T-cell (primary cell): Measurements from ENCODE around the gene SLC22A17. TPM values are rescaled to one million over a fixed set of nuclear protein-coding genes. Genes with fewer than 3 reads are reported as not detected.
A peak's percentile ranks its signal among the peaks of the same experiment; 100 is the strongest.
"Not testable (repeated sequence)": the region's sequence is repeated elsewhere in the genome, so short reads cannot be mapped to it uniquely, and the experiment has no call there.

ENCODE experiments used
- ATAC-seq, 4 experiments: fragments of 200-7000 bp in 3 of 4; fragments of 150-1000 bp in 1 of 4; cut with Tn5 transposase; replicated peaks in 1 of 4; 1 replicate in 3 of 4; 2 replicates in 1 of 4; pipeline ENCODE4 v1.10.0; 2021; ENCODE audit warnings: moderate library complexity in 3 of 4, mild to moderate bottlenecking in 2 of 4, moderate number of reproducible peaks in 1 of 4
- CTCF ChIA-PET, 2 donors: fragments of 300-600 bp; sonication (Branson Sonifier 250); formaldehyde crosslinking; loops; one replicate each; lab custom pipeline; 2022; ENCODE audit warnings: antibody characterized with exemption in 2 of 2; lab: Charles Lee
- POLR2A ChIA-PET, 2 donors: fragments of 300-600 bp; sonication (Branson Sonifier 250); formaldehyde crosslinking; loops; one replicate each; lab custom pipeline; 2022; ENCODE audit warnings: antibody characterized with exemption in 2 of 2; lab: Charles Lee
- DNase-seq, 35 experiments: peaks; one replicate each; pipeline versions ENCODE4 v3.0.0 to v3.0.0-alpha.2; 2013 to 2023
- H3K27ac ChIP-seq: one replicate; pipeline ENCODE4 v1.5.1; 2013; ENCODE audit warnings: low read length
- H3K27me3 ChIP-seq, 2 experiments: replicated peaks in 1 of 2; 1 replicate in 1 of 2; 2 replicates in 1 of 2; pipeline versions ENCODE4 v1.6.1 to v1.7.0; 2013; ENCODE audit warnings: low read length in 1 of 2, mixed read lengths in 1 of 2; ENCODE audit not compliant: control insufficient read depth in 2 of 2, insufficient read depth in 2 of 2; ENCODE audit errors: extremely low read depth in 1 of 2
- H3K36me3 ChIP-seq, 2 donors: 1 replicate in 1 of 2; 2 replicates in 1 of 2; pipeline versions ENCODE4 v1.6.1 to v1.7.0; 2013; ENCODE audit warnings: low read length in 1 of 2; ENCODE audit not compliant: control insufficient read depth in 2 of 2, insufficient read depth in 1 of 2; ENCODE audit errors: extremely low read depth in 1 of 2
- H3K4me1 ChIP-seq, 2 experiments: 1 replicate in 1 of 2; 2 replicates in 1 of 2; pipeline versions ENCODE4 v1.6.1 to v1.7.0; 2013; ENCODE audit warnings: low read length in 2 of 2, mixed read lengths in 1 of 2; ENCODE audit not compliant: insufficient read depth in 2 of 2, control insufficient read depth in 1 of 2; ENCODE audit errors: extremely low read depth in 1 of 2
- H3K4me3 ChIP-seq, 2 donors: 1 replicate in 1 of 2; 2 replicates in 1 of 2; pipeline versions ENCODE4 v1.5.1 to v1.7.0; 2013; ENCODE audit warnings: mild to moderate bottlenecking in 2 of 2, low read length in 1 of 2, moderate library complexity in 1 of 2; ENCODE audit not compliant: control insufficient read depth in 1 of 2; ENCODE audit errors: extremely low read depth in 1 of 2
- H3K9me3 ChIP-seq: 2 replicates; pipeline ENCODE4 v1.7.0; 2013
- H3K27ac Mint-ChIP-seq, 2 donors: one replicate each; pipeline ENCODE4 v1.8.0; 2020 to 2021; ENCODE audit warnings: mild to moderate bottlenecking in 2 of 2, mixed read lengths in 2 of 2
- H3K27me3 Mint-ChIP-seq, 2 donors: one replicate each; pipeline ENCODE4 v1.8.0; 2021 to 2022; ENCODE audit warnings: mixed read lengths in 2 of 2
- H3K36me3 Mint-ChIP-seq: one replicate; pipeline ENCODE4 v1.8.0; 2021; ENCODE audit warnings: mixed read lengths
- H3K4me1 Mint-ChIP-seq, 3 donors: one replicate each; pipeline ENCODE4 v1.8.0; 2020 to 2022; ENCODE audit warnings: mixed read lengths in 3 of 3, mild to moderate bottlenecking in 1 of 3
- H3K4me3 Mint-ChIP-seq, 3 donors: one replicate each; pipeline ENCODE4 v1.8.0; 2020 to 2022; ENCODE audit warnings: mild to moderate bottlenecking in 3 of 3, mixed read lengths in 3 of 3, moderate library complexity in 3 of 3
- H3K9me3 Mint-ChIP-seq, 3 donors: one replicate each; pipeline ENCODE4 v1.8.0; 2020 to 2022; ENCODE audit warnings: mixed read lengths in 3 of 3
- WGBS: methylation state at CpG from one replicate; pipeline ENCODE4 v1.1.5; 2013; ENCODE audit warnings: missing lambda C conversion rate; ENCODE audit not compliant: insufficient coverage; 5-methylcytosine and 5-hydroxymethylcytosine counted together
- total RNA-seq, 35 experiments: library from RNA in 6 of 35; stranded (reverse) in 6 of 35; fragments of 120-200 nt in 1 of 35; gene quantifications; one replicate each; pipeline versions ENCODE4 v1.2.1 to v1.2.4 and lab custom pipeline; 2013 to 2026

Gene SLC22A17
- total RNA-seq, 5 donors from 2014 or later (not counting 1 experiment from before 2014, with no cell fraction given), result 12.0 to 19.0 (median 17.3) TPM

- ChIA-PET CTCF (no interaction called here), POLR2A (no interaction called here)
- Mint-ChIP-seq H3K4me1 (no peaks in the 10 kb centered on the region), H3K27me3 (peaks cover 16 to 24% of the 10 kb centered on the region in 2 donors), H3K27ac (no peak overlapping the region), H3K4me3 (no peak overlapping the region), H3K9me3 (no peaks in the 10 kb centered on the region), H3K36me3 (peaks cover 4% of the 10 kb centered on the region)
- DNase-seq (no peak), ATAC-seq (no peak)
- Histone ChIP-seq H3K4me3 (no peak overlapping the region), H3K4me1 (no peaks in the 10 kb centered on the region), H3K27me3 (peaks cover 0 to 8% of the 10 kb centered on the region in 2 experiments), H3K9me3 (no peaks in the 10 kb centered on the region), H3K27ac (no peak overlapping the region), H3K36me3 (no peaks in the 10 kb centered on the region)
- no CpG with 5 or more reads among the region's 5 CpGs for WGBS
Observed at GRCh38 chr14:23335623-23336022, 17.1 kb downstream of the SLC22A17 start.

- Mint-ChIP-seq H3K36me3 (peaks cover 15% of the 10 kb centered on the region), H3K9me3 (no peaks in the 10 kb centered on the region), H3K4me3 (no peak overlapping the region), H3K27me3 (no peaks in the 10 kb centered on the region), H3K27ac (no peak overlapping the region), H3K4me1 (peaks cover 2 to 6% (median 6%) of the 10 kb centered on the region in 3 donors)
- POLR2A ChIA-PET, result no interaction called here
- Histone ChIP-seq H3K27me3 (peaks cover 0 to 6% of the 10 kb centered on the region in 2 experiments), H3K4me1 (peaks cover 0 to 2% of the 10 kb centered on the region in 2 experiments), H3K9me3 (no peaks in the 10 kb centered on the region), H3K4me3 (no peak overlapping the region), H3K27ac (no peak overlapping the region), H3K36me3 (peaks cover 6 to 25% of the 10 kb centered on the region in 2 donors)
- ATAC-seq (peak; percentile 61 to 81 (median 74)), DNase-seq (peak in 31 of 35 experiments; percentile 16 to 84 (median 47))
- WGBS, result 69% methylated on average over 3 of the region's 4 CpGs
- CTCF ChIA-PET, result interaction anchor here (0.6 to 1.2 kb wide), 3 partner anchors 10 to 691 kb away, joined by 3 to 4 read pairs (median 3); no protein-coding TSS in a partner anchor
Observed at GRCh38 chr14:23327947-23328744, 24.5 kb downstream of the SLC22A17 start.

GRCh38 chr14:23326491-23327332 is 26.0 kb downstream of the SLC22A17 start:
- peaks cover 23% of the 10 kb centered on the region for H3K36me3 Mint-ChIP-seq
- Histone ChIP-seq H3K4me3 (no peak overlapping the region), H3K27me3 (peaks cover 0 to 2% of the 10 kb centered on the region in 2 experiments), H3K9me3 (no peaks in the 10 kb centered on the region), H3K4me1 (peaks cover 6 to 15% of the 10 kb centered on the region in 2 experiments), H3K36me3 (peaks cover 6 to 32% of the 10 kb centered on the region in 2 donors), H3K27ac (no peak overlapping the region)
- no peaks in the 10 kb centered on the region for H3K9me3 Mint-ChIP-seq
- H3K27ac Mint-ChIP-seq, result no peak overlapping the region
- POLR2A ChIA-PET, result interaction anchor here in 1 of 2 donors (0.7 to 1.1 kb wide), 2 partner anchors 18 to 256 kb away, joined by 3 read pairs; no protein-coding TSS in a partner anchor
- DNase-seq (no peak), ATAC-seq (no peak)
- WGBS, result 91% methylated on average over 8 of the region's 13 CpGs
- peaks cover 16 to 19% (median 19%) of the 10 kb centered on the region in 3 donors for H3K4me1 Mint-ChIP-seq
- no peaks in the 10 kb centered on the region for H3K27me3 Mint-ChIP-seq
- CTCF ChIA-PET, result interaction anchor here (0.7 to 1.1 kb wide), 5 partner anchors 13 to 604 kb away, joined by 3 to 5 read pairs (median 3); no protein-coding TSS in a partner anchor
- H3K4me3 Mint-ChIP-seq, result no peak overlapping the region

- H3K27me3 Mint-ChIP-seq, DNase-seq, H3K9me3 ChIP-seq, POLR2A ChIA-PET, H3K4me3 Mint-ChIP-seq, H3K4me3 ChIP-seq, H3K27ac Mint-ChIP-seq, H3K9me3 Mint-ChIP-seq, ATAC-seq, H3K27me3 ChIP-seq, H3K27ac ChIP-seq: not testable (repeated sequence)
- Histone ChIP-seq H3K36me3 (peaks cover 6 to 32% of the 10 kb centered on the region in 2 donors), H3K4me1 (peaks cover 6 to 17% of the 10 kb centered on the region in 2 experiments)
- CTCF ChIA-PET, result interaction anchor here (0.5 to 0.7 kb wide), 3 partner anchors 47 to 605 kb away, joined by 3 read pairs; no protein-coding TSS in a partner anchor
- no CpG with 5 or more reads among the region's 5 CpGs for whole genome bisulfite sequencing
- Mint-ChIP-seq H3K4me1 (peaks cover 16 to 22% (median 21%) of the 10 kb centered on the region in 3 donors), H3K36me3 (peaks cover 23% of the 10 kb centered on the region)
Observed at GRCh38 chr14:23325746-23326145, 26.9 kb downstream of the SLC22A17 start.

GRCh38 chr14:23324993-23325392 is 27.7 kb downstream of the SLC22A17 start:
- Histone ChIP-seq H3K9me3 (no peaks in the 10 kb centered on the region), H3K4me3 (no peak overlapping the region), H3K27ac (no peak overlapping the region), H3K36me3 (peaks cover 6 to 32% of the 10 kb centered on the region in 2 donors), H3K27me3 (no peaks in the 10 kb centered on the region), H3K4me1 (peaks cover 10 to 24% of the 10 kb centered on the region in 2 experiments)
- DNase-seq, result no peak
- Mint-ChIP-seq H3K4me1 (peaks cover 24 to 29% (median 28%) of the 10 kb centered on the region in 3 donors), H3K36me3 (peaks cover 23% of the 10 kb centered on the region), H3K4me3 (no peak overlapping the region), H3K9me3 (no peaks in the 10 kb centered on the region), H3K27me3 (no peaks in the 10 kb centered on the region), H3K27ac (no peak overlapping the region)
- POLR2A ChIA-PET, result interaction anchor here in 1 of 2 donors (0.6 kb wide), 1 partner anchor 24 kb away, joined by 3 read pairs; no protein-coding TSS in a partner anchor
- no peak for ATAC-seq
- no CpG with 5 or more reads among the region's 7 CpGs for WGBS
- CTCF ChIA-PET, result interaction anchor here in 1 of 2 donors (0.6 kb wide), 1 partner anchor 1416 kb away, joined by 3 read pairs; no protein-coding TSS in a partner anchor

- Histone ChIP-seq H3K4me3 (no peak overlapping the region), H3K27me3 (no peaks in the 10 kb centered on the region), H3K4me1 (peaks cover 10 to 26% of the 10 kb centered on the region in 2 experiments), H3K27ac (no peak overlapping the region), H3K9me3 (no peaks in the 10 kb centered on the region), H3K36me3 (peaks cover 6 to 32% of the 10 kb centered on the region in 2 donors)
- WGBS, result no CpG with 5 or more reads among the region's 2 CpGs
- H3K36me3 Mint-ChIP-seq, result peaks cover 23% of the 10 kb centered on the region
- ChIA-PET POLR2A (no interaction called here), CTCF (interaction anchor here in 1 of 2 donors (0.6 kb wide), 1 partner anchor 1415 kb away, joined by 3 read pairs; no protein-coding TSS in a partner anchor)
- DNase-seq, result no peak
- H3K27ac Mint-ChIP-seq, result no peak overlapping the region
- H3K4me1 Mint-ChIP-seq, result peaks cover 29 to 34% (median 30%) of the 10 kb centered on the region in 3 donors
- no peaks in the 10 kb centered on the region for H3K27me3 Mint-ChIP-seq
- H3K4me3 Mint-ChIP-seq, result no peak overlapping the region
- no peak for ATAC-seq
- no peaks in the 10 kb centered on the region for H3K9me3 Mint-ChIP-seq
Observed at GRCh38 chr14:23324455-23324846, 28.2 kb downstream of the SLC22A17 start.
